GM18520 (cell line): ENCODE results near the gene SCN2A.
A peak's percentile ranks its signal among the peaks of the same experiment; 100 is the strongest.

Experiments
- ATAC-seq: cut with Tn5 transposase; IDR thresholded peaks from one replicate; pipeline ENCODE4 v1.9.1; 2021; ENCODE audit not compliant: unreplicated experiment

The SCN2A gene

DNA sequence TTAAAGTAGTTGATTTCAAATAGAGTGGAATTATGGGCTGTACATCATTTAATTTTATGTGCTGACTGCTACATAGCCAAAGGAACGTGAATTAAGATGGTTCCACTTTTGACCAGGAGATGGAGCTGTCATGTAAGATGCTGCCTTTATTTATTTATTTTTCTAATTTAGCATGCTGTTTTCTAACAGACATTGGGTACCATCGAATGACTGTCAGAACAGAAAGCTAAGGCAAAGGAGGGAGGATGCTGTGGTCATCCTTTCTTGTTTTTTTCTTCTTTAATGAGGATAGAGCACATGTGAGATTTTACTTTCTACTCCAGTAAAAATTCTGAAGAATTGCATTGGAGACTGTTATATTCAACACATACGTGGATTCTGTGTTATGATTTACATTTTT, at the start of gene SCN2A:
SCN2A (plus strand) TSS at position 185 of the 400 bp plus-strand sequence. CDS start 56,410 bp downstream, outside the sequence.
- peak; percentile 45 for ATAC-seq

DNA sequence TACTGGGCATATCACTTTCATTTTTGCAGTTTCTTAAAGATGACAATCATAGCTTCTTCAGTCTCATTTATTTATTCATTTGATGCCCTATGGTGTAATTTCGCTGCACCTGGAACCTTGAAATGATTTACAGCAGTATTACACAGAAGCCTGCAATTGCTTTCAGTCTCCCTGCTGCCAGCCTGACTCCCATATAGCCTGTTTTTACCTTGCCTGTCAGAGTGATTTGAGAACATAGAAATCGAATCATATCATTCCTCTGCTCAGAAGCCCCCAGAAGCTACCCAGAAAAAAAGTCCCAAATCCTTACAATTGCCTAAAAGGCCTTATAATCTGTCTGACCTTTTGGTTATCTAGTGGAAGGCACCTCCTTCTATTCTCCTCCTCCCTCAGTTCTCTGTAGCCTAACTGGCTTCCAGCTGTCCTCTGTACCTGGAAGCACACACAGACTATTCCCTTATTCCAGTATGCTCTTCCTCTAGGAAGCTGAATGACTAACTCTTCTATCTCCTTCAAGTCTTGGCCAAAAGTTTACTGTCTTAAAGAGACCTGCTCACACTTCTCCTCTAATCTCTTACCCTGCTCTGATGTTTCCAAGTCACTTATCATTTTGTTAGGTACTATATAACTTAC, 48.0 kb upstream of the SCN2A start:
- ATAC-seq, result no peak

DNA sequence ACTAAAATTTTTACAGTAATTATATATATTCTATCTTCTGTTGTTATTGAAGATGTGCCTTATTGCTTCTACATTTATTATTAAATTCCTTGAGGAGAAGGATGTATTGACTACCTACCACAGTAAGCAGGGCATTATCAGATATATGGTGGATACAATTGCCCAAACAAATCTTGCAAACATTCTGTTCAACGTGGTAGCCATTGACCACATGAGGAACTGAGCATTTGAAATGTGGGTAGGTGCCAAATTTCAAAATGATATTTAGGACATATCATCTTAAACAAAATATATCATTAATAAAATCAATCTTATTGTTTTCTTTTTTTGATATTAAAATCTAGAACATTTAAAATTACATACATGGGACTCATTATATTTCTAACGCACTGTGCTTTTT, 46.5 kb upstream of the SCN2A start:
- ATAC-seq, result no peak

DNA sequence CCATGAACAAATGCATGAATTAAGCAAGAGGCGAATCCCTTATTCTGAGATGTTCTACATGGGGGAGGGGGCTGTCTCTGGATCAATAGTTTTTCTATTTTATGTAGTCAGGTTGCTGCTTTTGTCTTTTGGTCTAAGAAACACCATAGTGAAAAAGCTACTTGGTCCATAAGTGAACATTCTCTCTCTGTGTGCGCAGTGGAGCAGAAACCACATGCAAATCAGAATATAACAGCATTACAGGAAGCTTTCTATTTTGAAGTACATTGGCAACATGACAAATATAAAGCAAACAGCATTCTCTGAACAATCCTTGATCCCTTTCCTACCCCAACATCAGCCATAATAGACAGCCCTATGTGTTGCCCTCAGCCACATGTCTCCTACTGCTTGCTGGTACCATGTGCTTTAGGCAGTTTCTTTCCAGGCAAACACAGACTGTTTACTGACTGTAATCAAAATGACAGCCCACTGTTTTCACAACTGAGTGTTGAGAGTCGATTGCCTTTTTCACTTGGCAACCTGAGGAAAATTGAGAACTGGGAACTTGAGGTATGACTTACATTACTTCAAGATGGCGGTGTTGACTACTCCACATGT, 45.9 kb upstream of the SCN2A start:
- ATAC-seq, result peak; percentile 78

DNA sequence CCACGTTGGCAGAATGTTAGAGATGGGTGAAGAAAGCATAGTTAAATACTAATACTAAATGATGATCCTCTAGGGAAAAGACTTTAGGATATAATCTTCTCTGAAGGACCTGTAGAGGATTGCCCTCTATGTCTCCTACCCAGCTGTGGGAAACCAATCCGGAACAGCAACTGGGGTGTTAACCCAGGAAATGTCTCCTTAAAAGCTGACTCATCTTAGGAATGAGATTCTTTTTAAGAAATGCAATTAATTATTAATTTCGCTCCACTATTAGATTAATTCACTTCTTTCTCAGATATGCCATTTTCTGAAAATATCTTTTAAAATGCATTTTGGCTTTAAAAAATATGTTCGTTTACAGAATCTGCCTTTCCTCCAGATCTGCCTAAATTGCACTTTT, 42.8 kb upstream of the SCN2A start:
- no peak for ATAC-seq

DNA sequence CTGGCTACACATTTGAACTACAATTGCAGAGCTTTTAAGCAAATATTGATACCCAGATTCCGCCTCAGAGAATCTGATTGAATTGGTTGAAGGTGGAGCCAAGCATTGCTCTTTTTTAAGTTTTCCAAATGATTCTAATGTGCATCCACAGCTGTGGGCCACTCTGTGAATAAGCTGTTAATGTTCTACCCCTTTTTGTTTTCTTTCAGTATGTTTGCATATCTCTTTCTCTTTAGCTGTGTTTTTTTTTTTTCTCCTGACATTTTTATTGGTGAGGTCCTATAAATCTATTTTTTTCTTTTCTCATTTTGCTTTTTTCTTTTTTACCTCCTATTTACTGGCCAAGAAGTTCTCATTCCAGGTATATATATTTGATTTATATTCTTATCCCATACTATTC, 41.9 kb upstream of the SCN2A start:
- no peak for ATAC-seq

DNA sequence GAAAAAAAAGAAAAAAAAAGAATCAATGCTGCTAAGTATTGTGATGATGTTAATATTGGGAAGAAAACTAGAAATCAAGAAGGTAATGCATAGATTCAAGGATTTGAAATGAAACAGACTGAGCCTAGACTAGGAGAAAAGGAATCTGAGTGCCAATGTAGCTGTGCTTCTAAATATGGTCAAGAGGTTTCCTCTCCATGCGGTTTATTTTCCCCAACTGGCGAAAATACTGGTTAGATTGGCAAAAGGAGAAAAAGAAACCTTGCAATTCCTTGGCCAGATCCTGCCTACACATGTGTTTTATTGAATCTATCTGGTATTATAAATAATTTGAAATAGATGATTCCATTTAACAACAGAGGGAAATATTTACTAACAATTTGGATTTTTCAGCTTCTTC, 41.0 kb upstream of the SCN2A start:
- ATAC-seq, result no peak

DNA sequence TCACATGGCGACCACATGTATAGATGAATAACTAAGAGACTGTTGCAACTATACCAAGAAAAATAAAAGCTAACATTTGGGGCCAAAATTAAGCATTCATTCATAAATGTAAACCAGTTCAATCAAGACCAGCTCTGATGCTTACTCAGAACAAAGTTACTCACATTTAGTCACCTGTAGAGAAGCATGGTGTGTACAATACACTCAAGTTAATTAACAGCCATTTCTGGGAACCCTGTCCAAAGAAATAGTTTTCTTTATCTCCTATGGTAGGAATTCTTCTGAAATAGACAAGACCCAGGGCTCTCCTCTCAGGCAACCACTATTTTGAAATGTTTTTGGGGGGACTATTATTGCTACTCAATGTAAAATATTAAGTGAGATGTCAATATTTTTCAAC, 37.0 kb upstream of the SCN2A start:
- ATAC-seq, result no peak

DNA sequence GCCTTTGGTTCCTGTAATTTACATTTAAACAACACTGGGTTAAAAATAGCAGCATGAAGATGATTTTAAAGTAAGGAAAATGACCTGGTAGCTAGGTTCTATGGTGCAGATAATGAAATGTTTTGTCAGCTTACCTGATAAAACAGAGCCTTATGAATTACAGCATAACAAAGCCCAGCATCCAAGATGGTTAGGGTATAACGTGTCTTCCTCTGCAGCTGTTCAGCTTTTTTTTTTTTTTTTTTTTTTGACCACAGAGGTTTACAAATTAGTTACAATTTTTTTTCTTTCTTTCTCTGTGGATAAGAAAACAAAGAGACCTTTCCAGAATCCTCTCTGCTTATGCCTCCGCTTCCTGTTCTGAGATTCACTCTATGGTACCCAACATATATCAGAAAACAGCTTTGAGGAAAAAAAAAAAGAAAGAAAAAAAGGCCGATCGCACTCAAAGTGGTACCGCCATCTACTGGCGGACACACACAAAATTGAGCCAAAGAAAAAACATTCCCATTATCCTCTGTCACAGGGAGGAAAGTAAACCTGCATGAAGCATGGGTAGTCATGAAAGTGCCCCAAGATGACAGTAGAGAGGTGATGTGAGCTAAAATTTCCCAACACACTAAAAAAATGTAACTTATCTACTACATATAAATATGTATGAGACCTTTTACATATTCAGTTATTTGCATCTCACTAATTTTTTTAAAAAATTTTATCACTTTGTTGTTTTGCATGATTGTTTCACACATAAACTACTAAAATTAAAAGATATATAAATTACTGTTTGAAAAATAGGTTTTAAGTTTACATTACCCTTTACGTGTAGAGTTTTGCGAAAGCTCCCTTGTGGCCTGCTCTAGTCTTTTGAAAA, 35.3 kb upstream of the SCN2A start, which contains the start of gene SCN3A:
SCN3A (minus strand) TSS at position 362 of the 871 bp plus-strand sequence. CDS start 27,656 bp downstream, outside the sequence.
- peak; percentile 58 for ATAC-seq

DNA sequence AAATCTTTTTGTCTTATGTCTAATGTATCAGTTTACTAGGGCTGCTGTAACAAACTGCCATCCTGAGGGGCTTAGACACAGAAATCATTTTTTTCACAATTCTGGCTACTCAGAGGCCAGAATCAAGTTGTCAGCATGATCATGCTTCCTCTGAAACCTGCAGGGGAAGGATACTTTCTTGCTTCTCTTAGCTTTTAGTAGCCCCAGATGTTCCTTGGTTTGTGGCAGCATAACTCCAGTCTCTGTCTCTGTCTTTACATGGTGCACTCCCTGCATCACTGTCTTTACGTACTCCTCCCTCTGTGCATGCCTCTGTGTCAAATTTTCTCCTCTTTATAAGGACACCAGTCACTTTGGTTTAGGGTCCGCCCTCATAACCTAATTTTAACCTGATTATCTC, 33.3 kb upstream of the SCN2A start:
- ATAC-seq, result no peak

DNA sequence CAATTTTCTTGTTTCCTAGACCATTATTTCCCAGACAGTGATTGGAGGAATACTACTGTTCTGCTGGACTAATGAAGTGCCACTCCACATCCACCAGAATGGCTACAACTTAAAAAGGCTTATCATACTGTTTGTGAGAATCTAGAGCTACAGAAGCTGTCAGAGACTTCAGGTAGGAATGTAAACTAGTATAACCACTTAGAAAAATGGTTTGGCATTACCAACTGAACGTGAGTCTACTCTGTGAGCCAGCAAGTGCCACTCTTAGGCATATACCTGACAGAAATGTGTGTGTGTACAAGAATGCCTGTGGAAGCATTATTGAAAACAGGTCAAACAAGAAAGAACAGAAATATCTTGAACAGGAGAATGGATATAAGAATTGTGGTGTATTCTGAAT, 31.1 kb upstream of the SCN2A start:
- ATAC-seq, result no peak

DNA sequence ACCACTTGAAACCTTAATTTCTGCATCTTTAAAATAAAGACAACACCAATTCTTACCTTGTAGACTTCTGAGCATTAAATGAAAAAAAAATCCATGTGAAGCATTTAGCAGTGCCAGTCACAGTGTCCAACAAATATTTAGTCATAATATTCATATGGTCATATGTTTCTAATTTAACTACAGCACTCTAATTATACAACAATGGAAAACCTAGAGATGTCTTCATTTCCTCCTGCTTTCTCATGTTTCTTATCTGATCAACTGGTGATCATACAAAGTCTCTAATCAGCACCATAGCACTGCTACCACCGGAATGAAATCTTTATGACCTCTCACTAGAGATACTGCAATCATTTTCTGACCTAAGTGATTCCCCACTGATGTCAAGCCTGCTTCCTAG, 25.1 kb upstream of the SCN2A start:
- ATAC-seq, result no peak

DNA sequence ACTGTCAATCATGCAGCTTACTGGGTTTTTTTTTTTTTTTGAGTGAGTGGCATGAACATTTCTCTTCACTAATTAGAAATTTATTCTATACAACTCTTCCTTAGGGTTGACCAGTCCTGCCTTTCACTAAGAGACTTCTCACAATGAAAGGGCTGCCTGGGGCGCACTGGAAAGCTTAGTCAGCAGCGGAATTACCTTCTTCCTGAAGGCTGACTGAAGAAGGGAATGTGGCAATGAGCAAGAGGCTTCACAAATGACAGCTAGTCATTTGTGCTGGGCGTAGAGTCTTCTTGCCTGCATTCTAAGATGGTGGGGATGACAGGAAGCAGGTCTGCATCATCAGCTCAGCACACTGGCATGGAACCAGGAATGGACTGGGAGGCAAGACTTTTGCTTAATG, 19.7 kb upstream of the SCN2A start:
- no peak for ATAC-seq

DNA sequence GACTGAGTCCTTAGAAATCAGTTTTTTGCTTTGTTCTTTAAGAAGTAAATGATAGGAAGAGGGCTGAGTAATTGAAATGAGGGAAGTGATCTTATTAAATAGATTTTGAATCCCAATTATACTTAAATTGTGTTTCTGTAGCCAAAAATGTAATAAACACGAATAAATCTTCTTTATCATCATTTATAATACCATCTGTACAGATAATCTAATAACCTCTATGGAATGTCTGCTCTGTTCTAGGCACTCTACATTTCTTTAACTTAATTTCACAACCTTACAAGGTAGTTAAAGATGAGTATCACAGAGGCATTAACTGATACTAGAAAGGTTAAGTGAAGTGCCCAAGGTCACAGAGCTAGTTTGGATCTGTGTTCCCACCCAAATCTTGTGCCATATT, 14.3 kb upstream of the SCN2A start:
- no peak for ATAC-seq

DNA sequence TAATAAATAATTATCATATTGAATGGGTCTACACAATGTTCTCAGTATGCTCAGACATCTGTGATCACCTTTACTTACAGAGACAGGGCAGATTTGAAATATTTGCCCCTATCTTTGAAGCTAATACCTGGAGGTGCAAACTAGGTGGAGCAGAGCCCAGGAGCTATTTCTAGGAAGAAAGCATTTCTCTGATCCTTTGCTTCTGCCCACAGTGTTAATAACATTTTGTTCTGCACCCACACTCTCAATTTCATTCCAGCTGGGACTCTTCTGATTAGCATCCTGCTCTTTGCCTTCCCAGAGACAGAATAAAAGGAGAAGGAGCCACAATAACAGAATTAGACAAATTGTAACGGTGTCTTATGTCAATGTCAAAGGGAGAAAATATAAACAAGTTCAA, 11.6 kb upstream of the SCN2A start:
- no peak for ATAC-seq

DNA sequence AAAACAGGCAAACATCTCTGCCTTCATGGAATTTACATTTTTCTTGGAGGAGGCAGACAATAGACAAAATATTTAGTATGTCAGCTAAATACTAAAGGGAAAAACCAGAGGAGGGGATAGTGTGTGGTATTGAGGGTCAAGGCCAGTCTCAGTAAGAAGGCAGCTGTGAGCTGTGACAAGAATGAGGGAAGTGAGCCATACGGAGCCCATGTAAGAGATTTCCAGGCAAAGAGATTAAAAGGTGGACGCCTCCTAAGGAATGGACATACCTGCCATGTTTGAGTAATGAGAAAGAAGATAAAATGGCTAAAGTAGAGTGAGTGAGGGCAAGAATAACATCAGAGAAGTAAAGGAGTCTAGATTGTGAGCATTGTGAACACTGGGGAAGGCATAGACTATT, 2.2 kb upstream of the SCN2A start:
- no peak for ATAC-seq

DNA sequence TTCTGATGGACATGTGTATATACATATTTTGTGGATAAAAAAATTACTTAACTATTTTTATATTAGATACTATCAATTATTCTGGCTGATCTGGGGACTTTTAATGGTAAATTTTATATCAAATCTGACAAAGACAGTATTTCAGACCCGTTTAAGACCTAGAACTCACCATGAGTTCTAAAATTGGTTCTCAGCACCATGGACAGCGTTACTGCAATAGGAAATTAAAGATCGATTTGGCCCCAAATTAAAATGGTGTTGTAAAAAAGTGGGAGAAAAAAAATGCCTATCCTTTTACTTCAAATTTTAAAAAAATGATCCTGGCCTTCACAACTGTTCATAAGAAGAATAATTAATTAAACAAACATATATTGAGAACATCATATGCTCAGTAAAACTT, 919 bp upstream of the SCN2A start:
- no peak for ATAC-seq

DNA sequence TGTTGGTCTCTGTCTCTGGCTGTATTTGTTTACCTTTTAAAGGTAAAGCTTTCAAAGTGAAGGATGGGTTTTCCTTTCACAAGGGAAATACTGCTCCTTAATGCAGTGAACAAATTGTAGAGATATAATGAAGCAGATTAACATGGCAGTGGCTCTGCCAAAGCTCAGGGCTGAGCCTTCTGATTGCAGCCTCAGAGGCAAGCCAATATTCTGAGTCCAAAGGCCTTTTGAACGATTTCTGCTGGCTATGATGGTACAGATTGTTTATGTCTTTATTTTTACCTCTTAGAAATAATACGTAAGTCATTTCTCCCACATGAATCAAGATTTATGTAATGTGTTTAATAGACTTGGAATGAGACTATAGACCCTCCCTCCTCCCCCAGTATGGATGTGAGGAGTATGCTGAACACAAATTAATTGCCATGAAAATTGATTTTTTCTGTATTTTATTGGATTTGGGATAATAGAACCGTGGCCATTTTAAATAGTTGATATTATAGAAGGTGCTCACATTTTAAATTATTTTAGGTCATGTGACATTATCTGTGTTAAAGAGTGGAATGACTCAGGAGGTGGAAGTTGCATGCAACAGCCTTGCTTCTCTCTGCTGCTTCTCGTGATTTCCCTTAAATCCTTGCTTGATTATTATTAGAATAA, 772 bp downstream of the SCN2A start:
- no peak for ATAC-seq

DNA sequence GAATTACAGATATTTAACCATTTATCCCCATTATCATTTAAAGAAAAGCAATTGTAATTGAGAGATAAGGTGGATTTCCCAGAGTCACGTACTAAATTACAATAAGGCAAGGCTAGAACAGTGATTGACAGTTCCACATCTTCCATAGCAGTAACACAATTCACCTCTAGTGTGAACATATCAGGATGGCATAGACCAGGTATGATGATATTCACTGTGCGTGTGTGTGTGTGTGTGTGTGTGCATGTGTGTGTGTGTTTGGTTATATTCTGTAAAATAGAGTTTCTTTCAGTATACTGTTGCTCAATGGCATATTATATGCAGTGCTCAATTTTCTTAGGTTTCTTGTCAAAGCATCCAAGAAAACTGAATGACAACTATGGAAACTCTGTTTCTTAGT, 1.7 kb downstream of the SCN2A start:
- ATAC-seq, result no peak

DNA sequence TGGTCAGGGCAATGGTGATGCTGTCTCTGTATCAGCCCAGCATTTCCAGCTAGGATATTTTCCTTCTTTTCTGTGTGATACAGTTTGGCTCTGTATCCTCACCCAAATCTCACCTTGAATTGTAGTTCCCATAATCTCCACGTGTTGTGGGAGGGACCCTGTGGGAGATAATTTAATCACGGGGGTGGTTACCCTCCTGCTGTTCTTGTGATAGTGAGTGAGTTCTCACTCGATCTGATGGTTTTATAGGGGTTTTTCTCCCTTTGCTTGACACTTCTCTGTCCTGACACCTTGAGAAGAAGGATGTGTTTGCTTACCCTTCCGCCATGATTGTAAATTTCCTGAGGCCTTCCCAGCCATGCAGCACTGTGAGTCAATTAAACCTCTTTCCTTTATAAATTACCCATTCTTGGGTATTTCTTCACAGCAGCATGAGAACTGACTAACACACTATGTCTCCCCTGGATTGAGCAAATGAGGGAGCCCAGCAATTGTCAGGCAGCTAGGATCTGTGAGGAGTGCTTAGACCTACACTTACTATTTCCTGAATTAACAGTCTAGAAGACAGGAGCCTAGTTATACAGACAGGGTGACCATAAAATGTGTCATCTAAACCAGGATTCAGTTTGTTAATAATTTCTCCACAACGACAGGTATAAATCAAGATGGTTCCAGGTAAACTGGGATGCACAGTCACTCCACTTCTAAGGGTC, 6.0 kb downstream of the SCN2A start:
- no peak for ATAC-seq

DNA sequence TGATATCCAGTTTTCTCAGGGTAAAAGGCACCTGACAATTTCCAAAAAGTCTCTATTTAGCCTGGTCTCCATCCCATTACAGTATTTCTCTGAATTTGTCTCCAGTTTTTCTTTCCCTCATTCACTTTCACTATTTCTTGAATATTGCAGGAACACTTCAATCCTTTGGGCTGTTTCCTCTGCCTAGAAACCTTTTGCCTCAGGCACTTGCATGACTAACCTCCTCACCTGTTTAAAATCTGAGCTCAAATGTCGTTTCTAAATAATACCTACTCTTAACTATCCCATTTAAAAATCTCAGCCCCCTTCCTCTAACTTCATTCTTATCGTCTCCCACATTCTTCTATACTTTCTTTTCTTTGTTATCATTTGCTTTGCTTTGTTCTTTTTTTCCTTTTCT, 9.0 kb downstream of the SCN2A start:
- no peak for ATAC-seq
